ENCODE results near the gene SLC2A4RG. TPM values are rescaled to one million over a fixed set of nuclear protein-coding genes. Genes with fewer than 3 reads are reported as not detected.

SLC2A4RG gene
- total and polyA plus RNA-seq, 2 of the 13 experiments (the other 11 are each of a cell fraction or from before 2014, with no cell fraction given): 91.4 to 95.9 TPM

GRCh38 chr20:63748070-63748933, 8.7 kb downstream of the SLC2A4RG start (continued):
- TF ChIP-seq HDAC1 (CRISPR knock-in tag; IDR thresholded peaks at IDR 0.05) (0 out of 2 replicates have a peak, but pooled peaks have one; percentile 0), YEATS4 (CRISPR knock-in tag; IDR thresholded peaks at IDR 0.05; ENCODE audit: borderline replicate concordance) (no peak), ZNF18 (CRISPR knock-in tag; IDR thresholded peaks at IDR 0.05; ENCODE audit: insufficient replicate concordance) (no peak), BRCA1 (CRISPR knock-in tag; IDR thresholded peaks at IDR 0.05) (no peak), HDAC6 (IDR thresholded peaks at IDR 0.05; ENCODE audit: low read depth, low read length) (no peak), TMF1 (CRISPR knock-in tag; IDR thresholded peaks at IDR 0.05; ENCODE audit: low read depth) (no peak), BHLHE40 (IDR thresholded peaks at IDR 0.05; ENCODE audit: low read length) (no peak; the same call in 1 of the 2 replicates), CTCF (CRISPR knock-in tag; IDR thresholded peaks at IDR 0.05) (no peak), PCBP2 (optimal IDR thresholded peaks at IDR 0.05; ENCODE audit: low read depth, low read length, poor library complexity, severe bottlenecking) (no peak), DNMT3B (CRISPR knock-in tag; conservative IDR thresholded peaks at IDR 0.05) (no peak), ZSCAN21 (CRISPR knock-in tag; IDR thresholded peaks at IDR 0.05; ENCODE audit: borderline replicate concordance) (no peak), HNRNPL (IDR thresholded peaks at IDR 0.05; ENCODE audit: low read depth, low read length) (no peak), ZNF256 (CRISPR knock-in tag; conservative IDR thresholded peaks at IDR 0.05) (no peak), PHF8 (CRISPR knock-in tag; IDR thresholded peaks at IDR 0.05) (peak; percentile 29; the same call in 1 of the 2 replicates), ELK4 (CRISPR knock-in tag; IDR thresholded peaks at IDR 0.05; ENCODE audit: borderline replicate concordance) (no peak), ZNF800 (CRISPR knock-in tag; IDR thresholded peaks at IDR 0.05) (no peak), ZNF766 (CRISPR knock-in tag; IDR thresholded peaks at IDR 0.05; ENCODE audit: borderline replicate concordance) (no peak), ZBTB1 (CRISPR knock-in tag; IDR thresholded peaks at IDR 0.05; ENCODE audit: borderline replicate concordance) (no peak), FOXM1 (CRISPR knock-in tag; IDR thresholded peaks at IDR 0.05) (no peak), ZNF530 (CRISPR knock-in tag; IDR thresholded peaks at IDR 0.05; ENCODE audit: low read depth) (no peak), HOXA5 (CRISPR knock-in tag; IDR thresholded peaks at IDR 0.05) (no peak), TIGD3 (CRISPR knock-in tag; IDR thresholded peaks at IDR 0.05; ENCODE audit: borderline replicate concordance) (no peak)

Data from HepG2 (cell line).